Endothelial cell of umbilical vein (primary cell): Measurements from ENCODE around the gene PDE1C.

ENCODE experiments used
- CTCF ChIP-seq, 2 donors: IDR thresholded peaks; 1 replicate in 1 of 2; 2 replicates in 1 of 2; pipeline ENCODE4 v1.5.1; 2011; ENCODE audit warnings: low read length in 2 of 2, mild to moderate bottlenecking in 2 of 2, moderate library complexity in 2 of 2, control low read depth in 1 of 2, inconsistent platforms in 1 of 2, low read depth in 1 of 2; ENCODE audit not compliant: insufficient read depth in 1 of 2; ENCODE audit errors: extremely low read depth in 1 of 2
- POLR2A ChIP-seq: IDR thresholded peaks from 2 replicates; pipeline ENCODE4 v1.6.1; 2012; ENCODE audit warnings: low read depth, mild to moderate bottlenecking, control low read depth, low read length
- POLR2AphosphoS5 ChIP-seq: IDR thresholded peaks from 2 replicates; pipeline ENCODE4 v1.6.1; 2012; ENCODE audit warnings: low read depth, mild to moderate bottlenecking, control low read depth, low read length, moderate library complexity; ENCODE audit not compliant: insufficient read depth

DNA sequence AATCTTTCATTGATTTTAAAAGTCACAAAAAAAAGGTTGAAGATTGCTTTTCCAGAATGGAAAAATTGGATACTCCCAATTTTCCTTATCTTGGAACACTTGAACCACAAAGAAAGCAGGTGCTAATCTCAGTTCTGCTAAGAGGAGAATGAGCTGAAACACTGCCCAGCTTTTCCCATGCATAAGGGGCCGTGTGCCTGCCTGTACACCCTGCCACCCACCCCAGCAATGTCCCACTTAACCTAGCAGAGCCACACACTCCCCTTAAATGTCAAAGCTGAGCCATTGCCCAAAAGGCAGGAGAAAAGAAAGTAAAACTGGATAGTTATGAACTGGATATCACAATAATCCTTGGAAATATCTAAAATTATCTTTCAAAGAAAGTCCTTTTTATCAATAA is 13.4 kb downstream of the PDE1C start:
- TF ChIP-seq POLR2A = no peak
- TF ChIP-seq CTCF (IDR thresholded peaks at IDR 0.05; ENCODE audit: extremely low read depth in 1 of 2, insufficient read depth in 1 of 2, low read depth in 1 of 2, low read length in 2 of 2) = no peak
- no peak for TF ChIP-seq POLR2AphosphoS5
